Amniotic stem cell (primary cell): Measurements from ENCODE around the gene PRTN3.
"Not testable (repeated sequence)": the region's sequence is repeated elsewhere in the genome, so short reads cannot be mapped to it uniquely, and the experiment has no call there.

Source experiments
- DNase-seq: peaks from one replicate; lab custom pipeline; 2025; lab: John Stamatoyannopoulos, UW

Gene PRTN3

GRCh38 chr19:848386-848921, 7.7 kb downstream of the PRTN3 start:
- DNase-seq = no peak

GRCh38 chr19:849195-849594, 8.4 kb downstream of the PRTN3 start:
- not testable (repeated sequence) for DNase-seq

- DNase-seq = no peak
These were observed 9.6 kb downstream of the PRTN3 start for GRCh38 chr19:850221-850978.

- no peak for DNase-seq
These were observed 10.2 kb downstream of the PRTN3 start for GRCh38 chr19:850979-851335.

DNA sequence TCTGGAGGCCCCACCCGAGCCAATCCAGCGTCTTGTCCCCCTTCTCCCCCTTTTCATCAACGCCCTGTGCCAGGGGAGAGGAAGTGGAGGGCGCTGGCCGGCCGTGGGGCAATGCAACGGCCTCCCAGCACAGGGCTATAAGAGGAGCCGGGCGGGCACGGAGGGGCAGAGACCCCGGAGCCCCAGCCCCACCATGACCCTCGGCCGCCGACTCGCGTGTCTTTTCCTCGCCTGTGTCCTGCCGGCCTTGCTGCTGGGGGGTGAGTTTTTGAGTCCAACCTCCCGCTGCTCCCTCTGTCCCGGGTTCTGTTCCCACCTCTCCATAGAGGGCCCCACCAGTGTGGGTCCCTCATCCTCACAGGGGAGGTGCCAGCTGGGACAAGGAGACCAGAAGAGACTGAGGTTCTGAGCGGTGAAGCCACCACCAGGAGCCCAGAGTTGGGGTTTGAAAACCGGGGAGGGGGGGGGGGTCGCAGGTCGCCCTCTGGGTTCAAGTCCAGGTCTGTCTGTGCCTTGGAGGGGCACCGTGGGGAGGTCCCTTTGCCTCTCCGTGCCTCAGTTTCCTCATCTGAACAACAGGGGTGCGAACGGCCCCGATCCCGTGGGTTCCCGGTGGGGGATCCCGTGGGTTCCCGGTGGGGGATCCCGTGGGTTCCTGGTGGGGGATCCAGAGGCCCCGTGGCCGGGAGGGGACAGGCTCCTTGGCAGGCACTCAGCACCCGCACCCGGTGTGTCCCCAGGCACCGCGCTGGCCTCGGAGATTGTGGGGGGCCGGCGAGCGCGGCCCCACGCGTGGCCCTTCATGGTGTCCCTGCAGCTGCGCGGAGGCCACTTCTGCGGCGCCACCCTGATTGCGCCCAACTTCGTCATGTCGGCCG, 11.6 kb downstream of the PRTN3 start, which contains the start of gene ELANE:
Gene ELANE (plus strand): TSS at position 168 of the 878 bp plus-strand sequence. CDS start 26 bp downstream, at position 194.
- DNase-seq = no peak

- no peak for DNase-seq
These were observed 12.3 kb downstream of the PRTN3 start for GRCh38 chr19:853014-853585.

- DNase-seq = not testable (repeated sequence)
These were observed 12.9 kb downstream of the PRTN3 start for GRCh38 chr19:853614-854220.

- DNase-seq = no peak
These were observed 13.8 kb downstream of the PRTN3 start for GRCh38 chr19:854549-854948.

DNA sequence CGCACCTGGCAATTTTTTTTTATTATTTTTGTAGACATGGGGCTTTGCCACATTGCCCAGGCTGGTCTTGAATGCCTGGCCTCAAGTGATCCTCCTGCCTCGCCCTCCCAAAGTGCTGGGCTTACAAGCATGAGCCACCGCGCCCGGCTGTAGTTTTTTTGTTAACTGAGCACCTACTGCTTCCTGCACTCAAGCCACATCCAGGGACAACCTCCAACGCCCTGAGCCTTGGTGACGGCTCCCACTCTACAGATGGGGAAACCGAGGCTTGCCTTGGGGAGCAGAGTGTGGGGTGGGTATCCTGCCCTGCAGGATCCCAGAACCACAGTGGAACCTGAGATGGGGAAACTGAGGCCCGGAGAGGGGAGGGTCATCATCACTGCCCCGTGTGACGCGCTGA, 14.3 kb downstream of the PRTN3 start:
- DNase-seq = no peak

DNA sequence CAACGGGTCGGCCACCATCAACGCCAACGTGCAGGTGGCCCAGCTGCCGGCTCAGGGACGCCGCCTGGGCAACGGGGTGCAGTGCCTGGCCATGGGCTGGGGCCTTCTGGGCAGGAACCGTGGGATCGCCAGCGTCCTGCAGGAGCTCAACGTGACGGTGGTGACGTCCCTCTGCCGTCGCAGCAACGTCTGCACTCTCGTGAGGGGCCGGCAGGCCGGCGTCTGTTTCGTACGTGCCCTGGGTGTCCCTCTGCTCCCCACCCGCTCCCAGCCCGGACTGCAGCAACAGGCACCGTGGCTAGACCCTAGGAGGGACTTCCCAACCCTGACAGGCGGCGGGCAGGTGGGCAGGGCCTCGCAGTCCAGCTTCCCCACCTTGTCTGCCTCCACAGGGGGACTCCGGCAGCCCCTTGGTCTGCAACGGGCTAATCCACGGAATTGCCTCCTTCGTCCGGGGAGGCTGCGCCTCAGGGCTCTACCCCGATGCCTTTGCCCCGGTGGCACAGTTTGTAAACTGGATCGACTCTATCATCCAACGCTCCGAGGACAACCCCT, 14.8 kb downstream of the PRTN3 start:
- no peak for DNase-seq

GRCh38 chr19:858284-858683, 17.5 kb downstream of the PRTN3 start:
- DNase-seq = no peak

DNA sequence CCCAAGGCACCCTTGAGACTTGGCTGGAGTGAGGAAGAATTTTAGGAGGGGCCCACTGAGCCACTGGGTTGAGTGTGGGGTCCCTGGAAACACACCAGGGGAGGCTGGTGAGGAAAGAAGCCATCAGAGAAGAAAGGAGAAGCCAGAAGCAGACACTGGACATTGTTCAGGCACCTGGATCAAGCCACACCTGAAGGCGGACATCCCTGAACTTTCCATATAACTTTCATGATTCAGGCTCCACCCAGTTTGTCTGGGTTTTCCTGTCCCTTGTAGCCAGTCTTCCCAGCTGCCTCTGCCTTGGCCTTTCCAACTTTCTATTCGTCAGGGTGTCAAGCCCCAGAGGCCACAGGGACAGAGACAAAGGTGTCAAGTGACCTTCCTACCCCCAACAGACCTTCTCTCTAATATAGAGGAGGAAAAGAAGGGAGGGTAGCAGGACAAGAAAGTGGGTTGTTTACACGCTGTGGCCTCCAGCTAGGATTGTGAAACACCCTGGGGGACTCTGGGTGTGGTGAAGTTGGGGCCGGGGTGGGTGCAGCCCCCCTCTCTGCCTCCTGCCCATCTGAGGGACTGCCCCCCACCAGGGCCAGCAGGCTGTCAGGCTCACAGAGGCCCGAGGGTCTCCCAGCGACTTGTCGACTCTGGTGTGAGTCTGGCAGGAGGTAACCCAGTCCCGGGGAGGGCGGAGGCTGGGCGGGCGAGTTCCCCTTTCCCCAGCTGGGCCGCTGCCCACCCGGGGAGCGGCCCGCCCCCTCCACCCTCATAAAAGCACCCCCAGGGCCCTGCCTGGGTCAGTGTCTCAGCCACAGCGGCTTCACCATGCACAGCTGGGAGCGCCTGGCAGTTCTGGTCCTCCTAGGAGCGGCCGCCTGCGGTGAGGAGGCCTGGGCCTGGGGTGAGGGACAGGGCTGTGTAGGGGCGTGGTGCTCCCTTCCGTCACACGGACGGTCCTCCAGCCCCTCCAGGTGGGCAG, 18.4 kb downstream of the PRTN3 start, which contains the start of gene CFD:
Gene CFD (plus strand): TSS at position 797 of the 976 bp plus-strand sequence. CDS start 26 bp downstream, at position 823.
- DNase-seq = no peak

- no peak for DNase-seq
These were observed 20.4 kb downstream of the PRTN3 start for GRCh38 chr19:861141-861755.

DNA sequence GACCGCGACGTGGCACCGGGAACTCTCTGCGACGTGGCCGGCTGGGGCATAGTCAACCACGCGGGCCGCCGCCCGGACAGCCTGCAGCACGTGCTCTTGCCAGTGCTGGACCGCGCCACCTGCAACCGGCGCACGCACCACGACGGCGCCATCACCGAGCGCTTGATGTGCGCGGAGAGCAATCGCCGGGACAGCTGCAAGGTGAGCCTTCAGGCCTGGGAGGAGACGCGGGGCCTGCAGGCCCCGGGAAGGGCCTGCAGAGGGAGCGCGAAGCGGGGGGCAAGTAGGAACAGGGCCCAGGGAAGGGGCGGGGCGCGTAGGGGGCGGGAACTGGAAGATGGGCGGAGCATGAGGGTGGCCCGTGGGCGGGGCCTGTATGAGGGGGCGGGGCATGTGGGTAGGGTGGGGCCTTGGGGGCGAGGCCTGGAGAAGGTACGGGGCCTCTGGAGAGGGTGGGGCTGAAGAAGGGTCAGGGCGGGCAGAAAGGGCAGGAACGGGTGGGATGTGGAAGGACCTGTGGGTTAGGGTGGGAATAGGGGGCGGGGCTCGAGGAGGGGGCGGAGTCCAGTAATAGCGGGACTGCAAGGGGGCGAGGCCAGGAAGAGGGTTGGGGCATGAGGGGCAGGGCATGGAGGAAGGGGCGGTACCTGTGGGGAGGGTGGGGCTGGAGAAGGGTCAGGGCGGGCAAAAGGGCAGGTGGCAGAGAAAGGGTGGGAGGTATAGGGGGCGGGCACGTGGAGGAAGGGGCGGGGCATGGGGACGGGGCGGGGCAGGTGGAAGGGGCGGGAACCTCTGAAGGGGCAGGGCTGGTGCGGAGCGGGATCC, 21.2 kb downstream of the PRTN3 start:
- DNase-seq = no peak

DNA sequence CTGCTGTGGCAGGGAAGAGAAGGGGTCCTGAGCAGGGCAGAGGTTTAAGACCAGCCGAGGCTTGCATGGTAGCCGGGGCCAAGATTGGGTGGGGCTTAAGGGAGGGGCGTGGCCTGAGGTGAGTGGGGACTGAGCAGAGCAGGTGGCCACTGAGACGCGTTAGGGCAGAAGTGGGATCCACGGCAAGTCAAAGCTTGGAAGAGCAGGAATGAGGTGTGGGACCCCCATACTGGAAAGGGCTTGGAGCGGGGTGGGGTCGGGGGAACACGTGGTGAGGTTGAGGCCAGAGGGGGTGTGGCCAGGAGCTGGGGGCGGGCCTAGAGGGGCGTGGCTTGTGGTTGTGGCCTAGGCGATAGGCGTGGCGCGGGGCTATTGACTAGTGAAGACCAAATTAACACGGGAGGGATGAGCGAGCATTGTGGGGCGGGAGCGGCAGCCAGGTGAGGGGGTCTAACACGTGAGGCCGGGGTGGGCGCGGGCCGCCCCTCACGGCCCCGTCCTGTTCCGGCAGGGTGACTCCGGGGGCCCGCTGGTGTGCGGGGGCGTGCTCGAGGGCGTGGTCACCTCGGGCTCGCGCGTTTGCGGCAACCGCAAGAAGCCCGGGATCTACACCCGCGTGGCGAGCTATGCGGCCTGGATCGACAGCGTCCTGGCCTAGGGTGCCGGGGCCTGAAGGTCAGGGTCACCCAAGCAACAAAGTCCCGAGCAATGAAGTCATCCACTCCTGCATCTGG, 21.9 kb downstream of the PRTN3 start:
- no peak for DNase-seq

DNA sequence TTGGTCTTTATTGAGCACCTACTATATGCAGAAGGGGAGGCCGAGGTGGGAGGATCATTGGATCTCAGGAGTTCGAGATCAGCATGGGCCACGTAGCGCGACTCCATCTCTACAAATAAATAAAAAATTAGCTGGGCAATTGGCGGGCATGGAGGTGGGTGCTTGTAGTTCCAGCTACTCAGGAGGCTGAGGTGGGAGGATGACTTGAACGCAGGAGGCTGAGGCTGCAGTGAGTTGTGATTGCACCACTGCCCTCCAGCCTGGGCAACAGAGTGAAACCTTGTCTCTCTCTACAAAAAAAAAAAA, 22.5 kb downstream of the PRTN3 start:
- DNase-seq = no peak

DNA sequence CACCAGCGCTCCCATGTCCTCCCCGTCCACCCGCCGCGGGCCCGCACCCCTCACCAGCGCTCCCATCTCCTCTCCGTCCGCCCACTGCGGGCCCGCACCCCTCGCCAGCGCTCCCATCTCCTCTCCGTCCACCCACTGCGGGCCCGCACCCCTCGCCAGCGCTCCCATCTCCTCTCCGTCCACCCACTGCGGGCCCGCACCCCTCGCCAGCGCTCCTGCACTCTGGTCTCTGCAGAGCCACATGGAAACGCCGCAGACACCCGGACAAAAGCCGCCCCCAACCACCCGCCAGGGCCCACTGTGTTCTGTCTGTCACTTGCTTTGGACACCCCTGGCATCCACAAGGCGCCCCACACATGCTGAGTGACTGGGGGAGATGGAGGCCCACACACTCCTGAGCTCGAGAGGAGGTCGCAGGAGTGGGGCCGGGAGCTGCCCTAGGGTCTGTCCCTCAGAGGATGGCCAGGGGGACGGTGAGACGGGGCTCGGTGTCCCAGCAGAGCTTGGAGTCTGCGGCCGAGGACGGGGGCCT, 26.0 kb downstream of the PRTN3 start:
- DNase-seq = no peak

GRCh38 chr19:867301-867793, 26.5 kb downstream of the PRTN3 start:
- no peak for DNase-seq
